GM12892 (cell line): ENCODE measurements around the gene RET.
A peak's percentile ranks its signal among the peaks of the same experiment; 100 is the strongest.

Source experiments
- DNase-seq: peaks from one replicate; pipeline ENCODE4 v3.0.0; 2011; ENCODE audit not compliant: insufficient read length
- FAIRE-seq: peaks from 2 replicates; lab custom pipeline; 2011; peaks lifted over from hg19 to GRCh38; lab: Jason Lieb, UNC
- POLR2A ChIP-seq: IDR thresholded peaks from 2 replicates; pipeline ENCODE4 v1.6.1; 2011; ENCODE audit warnings: low read depth, low read length, control low read depth
- POLR2AphosphoS5 ChIP-seq: IDR thresholded peaks from 2 replicates; pipeline ENCODE4 v1.6.1; 2011; ENCODE audit warnings: low read depth, low read length, control low read depth
- TAF1 ChIP-seq: IDR thresholded peaks from 2 replicates; pipeline ENCODE4 v1.6.1; 2011; ENCODE audit warnings: low read depth, mild to moderate bottlenecking, control low read depth, low read length, borderline replicate concordance

Gene RET

DNA sequence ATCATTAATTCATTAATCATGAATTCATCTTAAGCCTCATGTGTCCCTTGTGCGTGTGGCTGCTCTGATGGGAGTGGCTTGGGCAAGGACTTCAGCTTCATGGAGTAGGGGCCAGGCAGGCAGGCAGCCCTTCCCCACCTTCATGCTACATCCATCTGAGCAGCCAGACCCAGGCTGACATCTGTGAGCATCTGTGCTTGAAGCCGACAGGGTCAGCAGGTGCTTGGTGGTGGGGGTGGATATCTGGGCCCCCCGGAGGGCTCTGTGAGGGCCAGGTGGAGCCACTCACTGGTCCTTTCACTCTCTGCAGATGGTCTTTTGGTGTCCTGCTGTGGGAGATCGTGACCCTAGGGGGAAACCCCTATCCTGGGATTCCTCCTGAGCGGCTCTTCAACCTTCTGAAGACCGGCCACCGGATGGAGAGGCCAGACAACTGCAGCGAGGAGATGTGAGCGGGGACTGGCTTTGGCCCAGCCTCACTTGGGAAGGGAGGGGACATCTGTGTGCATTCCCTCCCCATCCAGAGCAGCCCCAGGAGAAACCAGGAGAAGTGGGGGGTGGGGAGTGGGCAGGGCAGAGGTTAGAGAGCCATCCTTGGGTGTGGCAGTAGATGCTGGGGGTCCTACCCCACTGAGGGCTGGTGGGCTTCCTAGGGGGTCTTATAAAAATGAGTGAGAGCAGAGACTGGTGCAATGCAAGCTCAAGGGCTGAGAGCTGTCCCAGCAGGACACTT, 46.7 kb downstream of the RET start:
- no peak for DNase-seq
- FAIRE-seq, result no peak
- TF ChIP-seq TAF1 (no peak), POLR2AphosphoS5 (no peak), POLR2A (no peak)

DNA sequence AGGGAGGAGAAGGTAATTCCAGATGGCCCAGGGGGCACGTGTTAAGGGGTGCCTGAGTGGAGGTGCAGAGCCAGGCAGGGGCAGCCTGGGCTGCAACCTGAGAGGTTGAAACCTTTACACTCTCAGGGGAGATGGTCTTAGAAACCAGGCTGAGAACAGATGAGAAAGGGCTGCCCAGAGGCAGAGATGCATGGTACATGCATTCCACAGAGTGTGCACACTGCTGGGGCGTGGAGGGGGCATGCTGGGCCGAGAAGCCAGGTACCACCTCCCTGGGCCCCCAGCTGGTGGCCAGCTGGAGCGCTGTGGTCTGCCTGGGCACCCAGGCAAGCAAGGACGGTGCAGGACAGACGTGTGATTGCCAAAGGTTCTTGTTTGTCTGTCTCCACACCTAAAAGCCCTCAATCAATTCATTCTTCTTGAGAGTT, 47.2 kb downstream of the RET start:
- no peak for DNase-seq
- no peak for FAIRE-seq
- TF ChIP-seq POLR2AphosphoS5, result no peak
- no peak for TF ChIP-seq TAF1
- no peak for TF ChIP-seq POLR2A

- FAIRE-seq, result no peak
- no peak for DNase-seq
- TF ChIP-seq POLR2AphosphoS5 (no peak), POLR2A (no peak), TAF1 (no peak)
Measured at GRCh38 chr10:43124574-43125273, 47.9 kb downstream of the RET start.

DNA sequence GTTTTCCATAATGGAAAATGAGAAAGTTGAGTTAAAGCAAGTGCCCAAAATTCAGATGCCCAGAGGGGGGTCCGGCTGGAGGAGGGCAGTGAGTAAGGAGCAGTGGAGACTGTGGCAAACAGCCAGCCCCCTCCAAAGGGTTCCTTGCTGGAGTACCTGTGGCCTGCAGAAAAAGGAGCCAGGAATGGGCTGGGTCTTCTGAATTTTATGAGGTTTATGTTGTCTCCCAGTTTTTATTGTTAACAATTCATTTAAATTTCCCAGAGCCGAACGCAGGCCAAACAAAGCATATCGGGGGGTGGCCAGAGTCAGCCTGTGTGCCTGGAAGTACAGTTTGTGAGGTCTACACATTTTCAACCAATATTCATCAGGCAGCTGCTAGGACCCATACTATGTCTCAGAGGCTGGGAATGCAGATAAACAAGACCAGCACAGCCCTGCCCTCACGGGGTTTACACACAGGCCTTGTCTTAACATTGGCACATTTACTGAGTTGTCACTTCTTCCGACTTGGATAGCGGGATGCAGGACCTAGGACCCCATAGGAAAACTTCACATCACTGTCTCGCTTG, 48.5 kb downstream of the RET start:
- no peak for DNase-seq
- no peak for FAIRE-seq
- TF ChIP-seq POLR2AphosphoS5 (no peak), POLR2A (no peak), TAF1 (no peak)

DNA sequence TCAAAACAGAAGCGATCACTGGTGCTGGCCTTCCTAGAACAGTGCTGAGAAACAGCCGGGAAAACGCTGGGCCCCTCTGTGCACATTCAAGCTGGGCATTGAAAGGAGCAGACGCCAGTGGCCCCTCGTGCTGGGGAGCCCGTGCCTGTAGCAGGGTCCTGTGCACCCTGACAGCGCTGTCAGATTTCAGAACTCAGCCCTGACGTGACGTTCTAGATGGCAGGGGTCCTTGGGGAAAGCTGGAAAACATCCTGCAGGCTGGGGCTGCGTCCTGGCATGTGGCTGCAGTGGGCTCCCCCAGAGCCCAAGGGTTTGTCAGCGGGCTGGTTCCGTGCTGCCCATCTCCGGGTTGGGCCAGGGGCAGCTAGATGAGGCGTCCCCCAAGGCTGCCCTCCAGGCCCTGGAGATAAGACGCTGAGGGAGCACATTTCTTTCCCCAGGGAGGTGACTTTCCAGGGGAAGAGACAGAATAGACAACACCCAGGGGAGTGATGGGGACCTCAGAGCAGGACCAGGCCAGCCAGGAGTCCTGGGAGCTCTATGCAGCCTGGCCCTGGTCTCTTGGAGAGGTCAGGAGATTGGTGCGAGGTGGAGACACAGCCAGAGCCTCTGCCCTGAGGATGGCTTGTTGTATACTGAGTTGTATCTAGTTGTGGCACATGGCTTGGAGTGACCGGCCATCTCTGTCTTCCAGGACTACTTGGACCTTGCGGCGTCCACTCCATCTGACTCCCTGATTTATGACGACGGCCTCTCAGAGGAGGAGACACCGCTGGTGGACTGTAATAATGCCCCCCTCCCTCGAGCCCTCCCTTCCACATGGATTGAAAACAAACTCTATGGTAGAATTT, 49.2 kb downstream of the RET start:
- no peak for TF ChIP-seq POLR2A
- no peak for TF ChIP-seq TAF1
- TF ChIP-seq POLR2AphosphoS5, result no peak
- FAIRE-seq (no peak), DNase-seq (no peak)

GRCh38 chr10:43126759-43127424, 50.0 kb downstream of the RET start:
- TF ChIP-seq TAF1, result no peak
- no peak for TF ChIP-seq POLR2AphosphoS5
- no peak for TF ChIP-seq POLR2A
- no peak for DNase-seq
- no peak for FAIRE-seq

DNA sequence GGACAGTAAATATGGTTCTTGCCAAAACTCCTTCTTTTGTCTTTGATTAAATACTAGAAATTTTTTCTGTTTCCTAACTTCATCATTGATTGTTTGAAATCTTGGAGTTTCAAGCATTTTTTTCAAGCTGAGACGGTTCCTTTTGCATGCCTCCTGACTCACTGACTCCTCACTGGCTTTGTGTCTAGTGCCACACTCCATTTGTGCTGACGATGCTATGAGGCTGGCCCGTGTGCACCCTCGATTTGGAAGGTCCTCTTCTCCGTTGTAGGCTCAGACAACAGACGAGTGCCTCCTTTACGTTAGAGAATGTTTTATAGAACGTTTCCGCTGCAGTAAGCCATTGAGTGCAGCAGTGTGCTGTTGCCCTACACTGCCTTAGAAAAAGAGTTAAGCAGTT, 50.6 kb downstream of the RET start:
- DNase-seq (no peak), FAIRE-seq (no peak)
- no peak for TF ChIP-seq TAF1
- TF ChIP-seq POLR2AphosphoS5, result no peak
- TF ChIP-seq POLR2A, result no peak

DNA sequence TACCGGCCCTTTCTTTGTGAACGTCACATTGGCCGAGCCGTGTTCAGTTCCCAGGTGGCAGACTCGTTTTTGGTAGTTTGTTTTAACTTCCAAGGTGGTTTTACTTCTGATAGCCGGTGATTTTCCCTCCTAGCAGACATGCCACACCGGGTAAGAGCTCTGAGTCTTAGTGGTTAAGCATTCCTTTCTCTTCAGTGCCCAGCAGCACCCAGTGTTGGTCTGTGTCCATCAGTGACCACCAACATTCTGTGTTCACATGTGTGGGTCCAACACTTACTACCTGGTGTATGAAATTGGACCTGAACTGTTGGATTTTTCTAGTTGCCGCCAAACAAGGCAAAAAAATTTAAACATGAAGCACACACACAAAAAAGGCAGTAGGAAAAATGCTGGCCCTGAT, 51.5 kb downstream of the RET start:
- FAIRE-seq, result no peak
- no peak for DNase-seq
- TF ChIP-seq POLR2A, result no peak
- no peak for TF ChIP-seq POLR2AphosphoS5
- no peak for TF ChIP-seq TAF1

GRCh38 chr10:43128958-43129706, 52.3 kb downstream of the RET start:
- TF ChIP-seq POLR2A, result no peak
- no peak for TF ChIP-seq TAF1
- no peak for TF ChIP-seq POLR2AphosphoS5
- DNase-seq (no peak), FAIRE-seq (peak; percentile 36)

DNA sequence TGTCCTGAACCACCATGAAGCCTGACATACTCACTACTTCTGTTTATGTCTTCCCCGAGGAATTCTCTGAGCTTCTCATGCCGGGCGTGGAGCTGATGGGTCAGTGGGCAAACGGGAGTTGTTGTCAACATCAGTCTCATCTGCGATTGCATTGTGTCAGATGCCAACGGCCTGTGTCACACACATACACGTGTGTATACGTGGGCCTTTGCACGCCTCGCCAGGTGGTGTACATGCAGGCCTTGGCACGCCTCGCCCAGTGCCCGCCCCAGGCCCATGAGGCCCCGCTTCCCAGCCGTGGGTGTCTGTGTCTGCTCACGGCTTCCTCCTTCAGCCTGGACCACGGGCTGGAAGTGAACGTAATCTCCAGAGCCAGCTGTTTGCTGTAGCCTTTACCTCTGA, 53.9 kb downstream of the RET start:
- DNase-seq, result no peak
- no peak for FAIRE-seq
- TF ChIP-seq POLR2AphosphoS5, result no peak
- no peak for TF ChIP-seq TAF1
- TF ChIP-seq POLR2A, result no peak
